Activated T-helper 2 cell treated with anti-CD3 and anti-CD28 coated beads, Interferon-gamma antibody, Interleukin-2, Interleukin-4, amounts not matched to agents 10 μg/mL and 5 μg/mL and 100 μg/mL, durations not matched to agents 14 hours and 24 hours and 36 hours (primary cell): ENCODE results near the gene CCDC146. TPM values are rescaled to one million over a fixed set of nuclear protein-coding genes. Genes with fewer than 3 reads are reported as not detected.
A peak's percentile ranks its signal among the peaks of the same experiment; 100 is the strongest.

Experiments used
- DNase-seq: peaks from one replicate; pipeline ENCODE4 v3.0.0; 2021; ENCODE audit warnings: low spot score
- H3K27ac Mint-ChIP-seq: one replicate; pipeline ENCODE4 v1.8.0; 2021; ENCODE audit warnings: mixed read lengths
- H3K27me3 Mint-ChIP-seq: one replicate; pipeline ENCODE4 v1.8.0; 2021; ENCODE audit warnings: low read depth, mixed read lengths
- H3K36me3 Mint-ChIP-seq: one replicate; pipeline ENCODE4 v1.8.0; 2021; ENCODE audit warnings: low read depth, mixed read lengths
- H3K4me1 Mint-ChIP-seq: one replicate; pipeline ENCODE4 v1.8.0; 2021; ENCODE audit warnings: low read depth, mixed read lengths
- H3K4me3 Mint-ChIP-seq: one replicate; pipeline ENCODE4 v1.8.0; 2021; ENCODE audit warnings: low read depth, mild to moderate bottlenecking, moderate library complexity, mixed read lengths
- H3K9me3 Mint-ChIP-seq: one replicate; pipeline ENCODE4 v1.8.0; 2021; ENCODE audit warnings: mixed read lengths
- intact Hi-C: fragments of 100-400 bp; cut with micrococcal nuclease; formaldehyde crosslinking; loops from one replicate; pipeline ENCODE4 v1.15.1; 2023
- total RNA-seq: library from RNA; stranded (reverse); gene quantifications from 2 replicates; pipeline ENCODE4 v1.2.3, GENCODE V29; 2022

The CCDC146 gene
- total RNA-seq, 1 donor from 2014 or later = 2.9 TPM

DNA sequence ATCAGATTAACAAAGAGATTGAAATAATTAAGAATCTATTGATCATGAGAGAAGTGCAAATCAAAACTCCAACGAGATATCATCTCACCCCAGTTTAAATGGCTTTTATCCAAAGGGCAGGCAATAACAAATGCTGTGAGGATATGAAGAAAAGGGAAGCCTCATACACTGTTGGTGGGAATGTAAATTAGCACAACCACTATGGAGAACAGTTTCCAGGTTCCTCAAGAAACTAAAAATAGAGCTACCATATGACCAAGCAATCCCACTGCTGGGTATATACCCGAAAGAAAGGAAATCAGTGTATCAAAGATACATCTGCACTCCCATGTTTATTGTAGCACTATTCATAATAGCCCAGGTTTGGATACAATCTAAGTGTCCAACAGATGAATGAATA, 63.5 kb downstream of the CCDC146 start:
- Mint-ChIP-seq H3K4me1 (peaks cover 7% of the 10 kb centered on the region), H3K9me3 (peaks cover 9% of the 10 kb centered on the region), H3K36me3 (no peaks in the 10 kb centered on the region), H3K27ac (no peak overlapping the region), H3K27me3 (no peaks in the 10 kb centered on the region), H3K4me3 (no peak overlapping the region)
- no peak for DNase-seq
- intact Hi-C loops = no loop called here

GRCh38 chr7:77188731-77189437, 66.5 kb downstream of the CCDC146 start:
- Mint-ChIP-seq H3K4me1 (peaks cover 19% of the 10 kb centered on the region), H3K4me3 (no peak overlapping the region), H3K27me3 (no peaks in the 10 kb centered on the region), H3K36me3 (peaks cover 7% of the 10 kb centered on the region), H3K9me3 (peaks cover 6% of the 10 kb centered on the region), H3K27ac (no peak overlapping the region)
- intact Hi-C loops = no loop called here
- no peak for DNase-seq

- peaks cover 53% of the 10 kb centered on the region for H3K4me1 Mint-ChIP-seq
Observed at GRCh38 chr7:77197141-77197540, 74.7 kb downstream of the CCDC146 start.

GRCh38 chr7:77199013-77199966, 76.9 kb downstream of the CCDC146 start, which contains the start of gene FGL2:
FGL2 (minus strand) TSS chr7:77199819; CDS start chr7:77199793, 26 bp downstream.
- intact Hi-C loops = loop anchor here (10.0 kb wide), 1 partner anchor 74 kb away; the partner anchor contains the start of gene CCDC146
- Mint-ChIP-seq H3K4me3 (peak within 1 kb of the TSS; percentile 88), H3K9me3 (no peaks in the 10 kb centered on the region), H3K4me1 (peaks cover 49% of the 10 kb centered on the region), H3K27ac (peak within 1 kb of the TSS; percentile 65), H3K36me3 (no peaks in the 10 kb centered on the region), H3K27me3 (no peaks in the 10 kb centered on the region)
- DNase-seq = no peak

More at GRCh38 chr7:77197141-77197540, 74.7 kb downstream of the CCDC146 start:
- Mint-ChIP-seq H3K36me3 (peaks cover 2% of the 10 kb centered on the region), H3K27ac (no peak overlapping the region), H3K27me3 (no peaks in the 10 kb centered on the region), H3K4me3 (no peak overlapping the region), H3K9me3 (no peaks in the 10 kb centered on the region)
- intact Hi-C loops = loop anchor here (10.0 kb wide), 1 partner anchor 72 kb away; the partner anchor contains the start of gene CCDC146
- DNase-seq = no peak

DNA sequence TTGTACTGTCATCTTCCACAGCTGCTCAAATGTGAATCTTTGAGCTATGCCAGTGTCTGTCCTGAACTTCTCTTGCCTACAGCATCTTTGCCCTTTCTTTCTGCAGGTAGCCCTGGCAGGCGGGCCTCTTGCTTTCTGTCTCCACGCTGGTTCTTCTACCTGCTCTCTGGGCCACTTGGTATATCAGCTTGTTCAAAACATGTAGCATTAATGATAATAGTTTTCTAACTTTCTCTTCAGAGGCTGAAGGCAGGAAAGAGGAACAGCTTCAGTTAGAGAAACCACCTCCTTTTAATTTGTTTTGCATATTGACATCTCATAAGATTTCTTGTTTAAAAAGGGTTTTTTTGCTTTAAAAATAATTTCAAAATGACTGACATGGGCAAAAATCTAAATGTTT, 78.1 kb downstream of the CCDC146 start:
- DNase-seq = no peak
- Mint-ChIP-seq H3K27me3 (no peaks in the 10 kb centered on the region), H3K27ac (peak overlapping the region; percentile 2), H3K4me3 (peak overlapping the region; percentile 26), H3K36me3 (no peaks in the 10 kb centered on the region), H3K9me3 (no peaks in the 10 kb centered on the region), H3K4me1 (peaks cover 47% of the 10 kb centered on the region)
- intact Hi-C loops = no loop called here

DNA sequence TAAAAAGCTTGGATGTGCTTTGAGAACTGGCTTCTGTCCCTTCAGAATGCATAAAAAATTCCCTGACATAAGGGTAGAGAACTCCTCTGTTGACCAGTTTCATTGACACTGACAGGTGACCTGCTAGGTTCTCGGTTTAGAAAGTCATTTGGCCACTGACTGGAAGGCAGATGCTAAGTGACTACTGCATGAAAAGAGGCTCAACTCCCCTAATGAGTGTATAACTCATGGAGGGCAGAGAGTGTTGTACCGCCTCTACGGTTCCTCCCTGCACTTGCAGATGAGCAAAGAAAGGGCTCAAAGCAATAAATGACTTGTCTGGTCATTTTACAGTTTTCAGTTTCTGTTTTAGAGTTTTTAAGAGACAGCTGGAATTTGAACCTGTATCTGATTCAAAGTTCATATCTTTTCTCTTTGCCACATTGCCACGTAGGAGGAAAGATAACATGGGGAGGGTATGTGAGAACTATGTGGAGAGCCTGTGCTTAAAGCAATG, 80.1 kb downstream of the CCDC146 start:
- Mint-ChIP-seq H3K36me3 (no peaks in the 10 kb centered on the region), H3K27ac (no peak overlapping the region), H3K27me3 (no peaks in the 10 kb centered on the region), H3K4me3 (no peak overlapping the region), H3K9me3 (no peaks in the 10 kb centered on the region), H3K4me1 (peaks cover 39% of the 10 kb centered on the region)
- intact Hi-C loops = loop anchor here (1.0 kb wide), 1 partner anchor 9 kb away; no protein-coding TSS in a partner anchor
- DNase-seq = no peak

- peaks cover 14% of the 10 kb centered on the region for H3K4me1 Mint-ChIP-seq
- H3K36me3 Mint-ChIP-seq = peaks cover 20% of the 10 kb centered on the region
- no peak for DNase-seq
- intact Hi-C loops = no loop called here
- no peaks in the 10 kb centered on the region for H3K27me3 Mint-ChIP-seq
- H3K9me3 Mint-ChIP-seq = peaks cover 24% of the 10 kb centered on the region
- H3K27ac Mint-ChIP-seq = no peak overlapping the region
- H3K4me3 Mint-ChIP-seq = no peak overlapping the region
Observed at GRCh38 chr7:77205706-77206105, 83.3 kb downstream of the CCDC146 start.

DNA sequence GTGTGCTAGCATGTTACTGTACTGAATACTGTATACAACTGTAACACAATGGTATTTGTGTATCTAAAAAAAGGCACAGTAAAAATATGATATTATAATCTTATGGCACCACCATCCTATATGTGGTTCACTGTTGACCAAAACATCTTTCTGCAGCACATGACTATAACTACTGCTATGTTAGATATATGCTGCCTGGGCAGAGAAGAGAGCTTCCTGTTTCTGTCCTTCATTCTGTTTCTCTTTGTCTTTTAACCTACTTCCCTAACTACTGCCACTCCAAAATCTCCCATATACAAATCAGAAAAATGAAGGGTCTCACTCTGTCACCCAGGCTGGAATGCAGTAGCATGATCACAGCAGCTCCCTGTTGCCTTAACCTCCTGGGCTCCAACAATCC, 86.0 kb downstream of the CCDC146 start:
- no peak for DNase-seq
- no peak overlapping the region for H3K4me3 Mint-ChIP-seq
- no peaks in the 10 kb centered on the region for H3K4me1 Mint-ChIP-seq
- H3K27ac Mint-ChIP-seq = no peak overlapping the region
- intact Hi-C loops = no loop called here
- H3K27me3 Mint-ChIP-seq = no peaks in the 10 kb centered on the region
- peaks cover 24% of the 10 kb centered on the region for H3K36me3 Mint-ChIP-seq
- H3K9me3 Mint-ChIP-seq = peaks cover 29% of the 10 kb centered on the region

DNA sequence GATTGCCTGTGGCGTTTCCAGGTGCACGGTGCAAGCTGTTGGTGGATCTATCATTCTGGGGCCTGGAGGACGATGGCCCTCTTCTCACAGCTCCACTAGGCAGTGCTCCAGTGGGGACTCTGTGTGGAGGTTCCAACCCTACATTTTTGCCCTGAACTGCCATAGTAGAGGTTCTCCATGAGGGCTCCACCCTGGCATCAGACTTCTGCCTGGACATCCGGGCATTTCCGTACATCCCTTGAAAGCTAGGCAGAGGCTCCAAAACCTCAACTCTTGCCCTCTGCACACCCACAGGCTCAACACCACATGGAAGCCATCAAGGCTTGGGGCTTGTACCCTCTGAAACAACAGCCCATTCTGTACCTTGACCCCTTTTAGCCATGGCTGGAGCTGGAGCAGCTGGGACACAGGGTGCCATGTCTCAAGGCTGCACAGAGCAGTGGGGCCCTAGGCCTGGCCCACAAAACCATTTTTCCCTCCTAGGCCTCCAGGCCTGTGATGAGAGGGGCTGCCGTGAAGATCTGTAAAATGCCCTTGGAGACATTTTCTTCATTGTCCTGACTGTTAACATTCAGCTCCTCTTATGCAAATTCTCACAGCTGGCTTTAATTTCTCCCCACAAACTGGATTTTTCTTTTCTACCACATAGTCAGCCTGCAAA, 87.2 kb downstream of the CCDC146 start:
- Mint-ChIP-seq H3K27me3 (peaks cover 4% of the 10 kb centered on the region), H3K4me3 (no peak overlapping the region), H3K9me3 (peaks cover 29% of the 10 kb centered on the region), H3K27ac (no peak overlapping the region), H3K4me1 (no peaks in the 10 kb centered on the region), H3K36me3 (peaks cover 24% of the 10 kb centered on the region)
- DNase-seq = no peak
- intact Hi-C loops = no loop called here

- intact Hi-C loops = no loop called here
- Mint-ChIP-seq H3K9me3 (peaks cover 8% of the 10 kb centered on the region), H3K27me3 (peaks cover 4% of the 10 kb centered on the region), H3K4me3 (no peak overlapping the region), H3K36me3 (peaks cover 8% of the 10 kb centered on the region), H3K4me1 (no peaks in the 10 kb centered on the region), H3K27ac (no peak overlapping the region)
- no peak for DNase-seq
Observed at GRCh38 chr7:77216181-77216845, 93.9 kb downstream of the CCDC146 start.

DNA sequence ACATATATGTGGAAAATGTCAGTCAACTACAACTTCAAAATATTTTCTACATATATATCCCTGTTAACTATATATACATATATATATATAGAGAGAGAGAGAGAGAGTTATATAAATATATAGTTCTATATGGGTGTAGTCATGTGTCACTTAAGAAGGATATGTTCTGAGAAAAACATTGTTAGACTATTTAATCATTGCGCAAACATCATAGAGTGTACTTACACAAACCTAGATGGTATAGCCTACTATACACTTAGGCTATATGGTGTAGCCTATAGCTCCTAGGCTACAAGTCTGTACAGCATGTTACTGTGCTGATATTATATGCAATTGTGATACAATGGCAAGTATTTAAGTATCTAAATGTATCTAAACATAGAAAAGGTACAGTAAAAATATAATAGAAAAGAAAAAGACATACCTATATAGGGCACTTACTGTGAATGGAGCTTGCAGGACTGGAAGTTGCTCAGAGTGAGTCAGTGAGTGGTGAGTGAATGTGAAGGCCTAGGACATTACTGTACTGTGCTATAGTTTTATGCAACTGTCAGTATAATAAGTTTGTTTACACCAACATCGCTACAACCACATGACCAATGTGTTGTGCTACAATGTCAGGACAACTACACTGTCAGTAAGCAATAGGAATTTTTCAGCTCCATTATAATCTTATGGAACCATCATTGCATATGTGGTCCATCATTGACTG, 95.2 kb downstream of the CCDC146 start:
- intact Hi-C loops = no loop called here
- Mint-ChIP-seq H3K27me3 (peaks cover 4% of the 10 kb centered on the region), H3K4me1 (no peaks in the 10 kb centered on the region), H3K9me3 (peaks cover 8% of the 10 kb centered on the region), H3K4me3 (no peak overlapping the region), H3K36me3 (peaks cover 8% of the 10 kb centered on the region), H3K27ac (no peak overlapping the region)
- no peak for DNase-seq
